Stimulated activated CD8-positive, alpha-beta memory T cell treated with anti-CD3 and anti-CD28 coated beads, Interleukin-7, amount 100 ng/mL, for 1 hour (primary cell): ENCODE data around the gene FZR1.
A peak's percentile ranks its signal among the peaks of the same experiment; 100 is the strongest.
"Not testable (repeated sequence)": the region's sequence is repeated elsewhere in the genome, so short reads cannot be mapped to it uniquely, and the experiment has no call there.

Source experiments
- DNase-seq, 2 donors: peaks; one replicate each; pipeline ENCODE4 v3.0.0-alpha.2; 2020; ENCODE audit warnings: low read depth in 2 of 2

The FZR1 gene

GRCh38 chr19:3496392-3497273 is 9.5 kb upstream of the FZR1 start:
- no peak for DNase-seq

DNA sequence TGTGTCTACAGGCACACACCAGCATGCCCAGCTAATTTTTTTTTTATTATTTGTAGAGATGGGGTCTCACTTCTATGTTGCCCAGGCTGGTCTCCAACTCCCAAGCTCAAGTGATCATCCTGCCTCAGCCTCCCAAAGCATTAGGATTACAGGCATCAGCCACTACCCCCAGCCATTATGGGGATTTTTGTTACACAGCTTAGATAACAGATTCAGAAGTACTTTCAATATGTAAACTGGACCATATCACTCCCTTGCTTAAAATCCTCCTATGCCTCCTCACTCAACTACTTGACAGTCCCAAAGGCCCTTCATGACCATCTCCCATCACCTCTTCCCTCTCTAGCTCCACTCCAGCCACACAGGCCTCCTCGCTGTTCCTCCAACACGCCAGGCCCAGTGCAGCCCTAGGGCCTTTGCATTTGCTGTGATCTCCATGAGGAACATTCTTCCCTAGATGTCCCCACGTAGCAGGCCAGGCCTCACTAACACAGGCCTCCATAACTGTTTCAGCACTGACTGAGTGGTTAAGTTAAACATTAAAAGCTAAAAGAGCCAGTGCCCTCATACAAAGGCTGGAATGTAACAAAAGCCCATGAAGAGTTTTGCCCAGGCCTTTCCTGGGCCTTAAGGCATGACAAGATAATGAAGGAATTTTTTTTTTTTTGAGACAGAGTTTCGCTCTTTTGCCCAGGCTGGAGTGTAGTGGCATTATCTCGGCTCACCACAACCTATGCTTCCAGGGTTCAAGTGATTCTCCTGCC is 8.2 kb upstream of the FZR1 start:
- DNase-seq: no peak

DNA sequence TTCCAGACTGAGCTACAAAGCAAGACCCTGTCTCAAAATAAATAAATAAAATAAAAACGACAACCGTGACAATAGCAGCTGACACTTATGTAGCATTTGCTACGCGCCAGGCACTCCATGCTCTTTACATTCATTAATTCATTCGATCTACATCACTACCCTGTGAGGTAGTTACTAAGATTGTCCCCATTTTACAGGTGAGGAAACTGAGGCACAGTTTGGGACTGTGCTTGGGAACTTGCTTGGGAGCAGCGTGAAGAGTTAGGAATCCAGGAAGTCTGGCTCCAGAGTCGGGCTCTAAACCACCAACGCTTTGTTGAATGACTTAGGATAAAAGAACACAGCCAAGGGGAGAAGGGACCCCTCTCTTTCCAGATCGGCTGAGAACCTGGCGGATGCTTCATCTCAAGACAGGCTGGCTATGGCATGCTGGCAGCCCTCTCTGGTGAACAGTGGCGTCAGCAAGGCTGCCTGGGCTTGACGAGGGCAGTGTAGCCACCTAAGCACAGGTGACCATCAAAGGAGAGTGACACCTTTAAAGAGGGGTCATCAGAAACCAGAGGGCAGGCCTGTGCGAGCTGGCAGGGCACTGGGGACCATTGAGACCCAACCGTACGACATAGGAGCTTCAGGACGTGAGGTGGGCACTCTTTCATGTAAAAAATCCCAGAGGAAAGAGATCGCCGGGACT is 6.2 kb upstream of the FZR1 start:
- DNase-seq: no peak

DNA sequence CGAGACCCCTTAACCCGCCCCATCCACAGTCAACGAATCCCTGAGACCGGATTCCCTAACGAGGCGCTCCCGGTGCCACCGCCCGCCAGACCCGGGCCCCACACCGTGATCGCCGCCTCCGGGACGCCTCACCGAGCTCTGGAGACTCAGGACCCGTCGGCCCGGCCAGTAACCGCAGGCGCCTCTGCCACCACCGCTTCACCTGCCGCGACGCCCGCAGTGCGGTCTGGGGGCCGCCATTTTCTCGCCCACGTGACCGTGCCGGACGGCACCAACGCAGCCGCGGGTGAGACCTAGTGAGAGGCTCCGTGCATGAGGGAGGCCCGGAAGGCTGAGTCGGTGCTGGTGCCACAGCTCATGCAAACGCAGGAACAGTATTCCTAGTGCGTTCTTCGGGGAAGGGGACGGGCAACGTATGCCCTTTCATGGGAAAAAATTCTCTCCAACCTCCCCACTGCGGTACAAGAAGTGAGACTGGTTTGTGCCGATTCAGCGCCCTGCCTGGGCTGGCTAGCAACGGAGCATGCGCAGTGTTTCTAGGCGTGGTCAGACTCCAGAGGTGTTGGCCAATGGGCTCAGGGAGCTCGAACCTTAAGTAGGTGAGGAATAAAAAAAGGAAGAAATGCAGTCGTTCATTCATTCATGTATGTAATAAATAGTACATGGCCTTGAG is 5.5 kb upstream of the FZR1 start, which contains the start of gene DOHH:
Gene DOHH, minus strand, starts transcription at position 246 of the 673 bp plus-strand sequence. CDS start 3,860 bp downstream, outside the sequence.
- peak; percentile 87 to 91 for DNase-seq

DNA sequence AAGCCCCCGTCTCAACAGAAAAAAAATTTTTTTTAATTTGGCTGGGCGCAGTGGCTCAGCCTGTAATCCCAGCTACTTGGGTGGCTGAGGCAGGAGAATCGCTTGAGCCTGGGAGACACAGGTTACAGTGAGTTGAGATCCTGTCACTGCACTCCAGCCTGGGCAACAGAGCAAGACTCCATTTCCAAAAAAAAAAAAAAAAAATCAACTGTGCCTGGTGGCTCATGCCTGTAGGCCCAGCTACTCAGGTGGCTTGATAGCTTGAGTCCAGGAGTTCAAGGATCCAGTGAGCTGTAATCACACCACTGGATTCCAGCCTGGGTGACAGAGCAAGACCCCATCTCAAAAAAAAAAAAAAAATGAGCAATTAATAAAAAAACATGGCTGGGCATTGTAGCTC is 4.3 kb upstream of the FZR1 start:
- no peak for DNase-seq

- no peak for DNase-seq
These were observed 3.0 kb upstream of the FZR1 start for GRCh38 chr19:3503036-3503572.

GRCh38 chr19:3504735-3505134 is 1.4 kb upstream of the FZR1 start:
- DNase-seq: no peak

DNA sequence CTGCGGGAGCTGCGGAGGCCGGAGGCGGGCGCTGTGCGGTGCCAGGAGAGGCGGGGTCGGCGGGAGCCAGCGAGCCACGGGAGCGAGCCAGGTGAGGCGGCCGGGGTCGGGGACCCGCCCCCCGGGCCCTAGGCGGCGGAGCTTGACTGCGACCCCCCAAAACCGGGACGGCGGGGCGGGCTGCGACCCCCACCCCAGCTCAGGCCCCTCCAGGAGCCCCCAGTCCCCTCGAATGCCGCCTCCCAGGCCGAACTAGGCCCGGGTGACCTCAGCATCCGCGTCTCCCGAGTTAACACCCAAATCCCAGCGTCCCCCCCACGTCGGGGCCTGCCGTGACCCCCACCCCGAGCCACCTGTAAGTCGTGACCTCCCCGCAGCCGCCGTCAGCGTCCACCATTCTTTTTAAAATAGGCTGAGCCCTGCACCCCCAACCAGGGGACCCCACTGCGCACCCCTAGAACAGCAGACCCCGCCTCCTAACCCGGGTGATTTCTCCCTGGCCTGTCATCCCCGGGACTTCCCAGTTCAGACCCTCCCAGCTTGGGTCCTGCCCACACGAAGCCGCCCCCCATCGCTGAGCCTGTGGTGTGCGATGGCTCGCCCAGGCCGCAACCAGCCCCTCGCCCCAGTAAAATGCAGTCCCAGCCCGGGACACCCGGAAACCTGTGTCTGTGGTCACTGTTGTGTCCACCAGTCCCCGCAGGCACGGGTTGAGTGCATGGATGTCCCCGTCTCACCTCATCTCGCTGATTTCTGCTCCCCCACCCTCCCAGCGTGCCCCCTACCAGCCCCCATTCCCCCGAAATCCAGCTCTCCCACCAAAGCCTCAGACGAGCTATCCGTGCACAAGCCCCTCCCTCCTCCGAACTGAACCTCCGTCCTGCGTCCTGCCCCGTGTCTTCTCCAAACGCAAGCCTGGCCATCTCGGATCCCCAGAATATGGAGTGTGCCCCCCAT is 551 bp downstream of the FZR1 start:
- no peak for DNase-seq

DNA sequence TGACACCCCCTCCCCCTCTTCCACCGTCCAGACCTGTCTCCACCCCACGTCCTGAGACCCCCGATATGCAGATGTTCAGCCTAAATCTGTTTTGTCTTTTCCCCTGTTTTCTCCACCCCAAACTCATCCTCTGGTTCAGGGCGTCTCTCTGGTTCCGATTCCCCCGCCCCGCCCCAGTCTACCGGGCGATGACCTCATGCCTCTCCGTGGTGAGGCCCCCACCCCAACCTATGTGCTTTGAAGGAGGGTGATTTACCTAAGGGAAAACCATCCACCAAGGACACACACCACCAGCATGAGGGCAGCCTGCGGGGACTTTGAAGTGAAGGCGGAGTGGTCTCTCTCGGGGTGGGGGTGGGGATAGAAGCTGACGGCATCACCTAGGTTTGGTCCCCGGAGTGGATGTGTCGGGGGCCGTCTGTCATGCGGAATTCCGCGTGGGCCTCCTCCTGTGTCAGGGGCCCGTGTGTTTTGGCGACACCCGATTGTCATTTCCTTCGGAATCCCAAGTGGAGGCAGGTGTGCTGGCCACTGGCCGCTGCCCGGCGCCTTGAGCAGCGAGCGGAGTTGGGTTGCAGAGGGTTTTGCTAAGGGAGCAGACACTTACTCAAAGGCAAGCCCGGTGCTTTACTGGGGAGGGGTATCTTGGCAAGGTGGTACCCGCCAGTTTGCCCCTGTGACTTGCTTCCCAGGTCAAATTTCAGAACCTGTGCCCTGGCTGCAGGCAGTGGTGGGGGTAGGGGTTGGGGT is 1.4 kb downstream of the FZR1 start:
- DNase-seq: no peak

DNA sequence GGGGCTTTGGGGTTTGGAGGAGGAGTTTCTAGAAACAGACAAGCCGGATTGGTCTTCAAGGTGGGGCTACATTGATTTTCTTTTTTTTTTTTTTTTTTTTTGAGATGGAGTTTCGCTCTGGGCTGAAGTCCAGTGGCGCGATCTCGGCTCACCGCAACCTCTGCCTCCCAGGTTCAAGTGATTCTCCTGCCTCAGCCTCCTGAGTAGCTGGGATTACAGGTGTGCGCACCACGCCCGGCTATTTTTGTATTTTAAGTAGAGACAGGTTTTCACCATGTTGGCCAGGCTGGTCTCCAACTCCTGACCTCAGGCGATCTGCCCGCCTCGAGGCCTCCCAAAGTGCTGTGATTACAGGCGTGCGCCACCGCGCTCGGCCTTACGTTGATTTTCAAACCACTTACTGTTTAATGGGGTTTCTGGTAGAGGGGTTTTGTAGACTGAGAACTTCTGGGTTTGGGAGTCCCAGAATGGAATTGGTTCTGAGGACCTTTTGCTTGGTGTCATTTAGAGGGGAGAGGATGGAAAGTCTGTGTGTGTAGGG is 2.1 kb downstream of the FZR1 start:
- DNase-seq: not testable (repeated sequence)

DNA sequence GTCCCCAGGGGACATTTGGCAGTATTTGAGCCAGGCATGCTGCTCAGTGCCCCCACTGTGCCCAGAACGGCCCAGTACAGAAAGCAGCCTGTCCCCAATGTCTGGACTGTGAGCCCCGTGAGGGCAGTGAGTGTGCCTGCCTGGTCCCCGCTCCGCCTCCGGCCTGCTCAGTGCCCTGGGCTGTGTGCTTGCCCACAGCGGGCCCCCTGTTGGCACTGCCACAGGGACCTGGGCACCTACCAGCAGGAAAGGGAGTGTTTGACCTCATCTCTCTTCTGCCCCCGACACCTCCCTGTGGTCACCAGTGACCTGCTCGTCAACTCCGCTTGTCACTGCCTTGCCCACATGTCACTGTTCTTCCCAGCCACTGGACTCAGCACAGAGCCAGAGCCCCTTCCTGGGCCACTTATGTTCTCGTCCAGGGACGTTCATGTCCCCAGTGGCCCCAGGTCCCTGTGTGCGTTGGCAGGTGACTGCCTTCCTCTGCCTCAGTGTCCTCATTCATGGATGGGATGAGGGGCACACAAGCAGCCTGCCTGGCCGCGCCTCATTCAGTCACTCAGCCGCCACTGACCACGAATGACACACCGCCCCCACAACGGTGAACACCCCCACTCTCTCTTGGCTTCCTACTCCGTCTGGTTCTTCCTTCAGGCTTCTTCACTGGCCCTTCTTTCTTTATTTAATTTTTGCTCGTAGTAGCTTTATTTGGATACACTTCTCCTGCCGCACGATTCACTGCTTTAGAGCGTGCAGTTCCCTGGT is 2.8 kb downstream of the FZR1 start:
- DNase-seq: no peak

DNA sequence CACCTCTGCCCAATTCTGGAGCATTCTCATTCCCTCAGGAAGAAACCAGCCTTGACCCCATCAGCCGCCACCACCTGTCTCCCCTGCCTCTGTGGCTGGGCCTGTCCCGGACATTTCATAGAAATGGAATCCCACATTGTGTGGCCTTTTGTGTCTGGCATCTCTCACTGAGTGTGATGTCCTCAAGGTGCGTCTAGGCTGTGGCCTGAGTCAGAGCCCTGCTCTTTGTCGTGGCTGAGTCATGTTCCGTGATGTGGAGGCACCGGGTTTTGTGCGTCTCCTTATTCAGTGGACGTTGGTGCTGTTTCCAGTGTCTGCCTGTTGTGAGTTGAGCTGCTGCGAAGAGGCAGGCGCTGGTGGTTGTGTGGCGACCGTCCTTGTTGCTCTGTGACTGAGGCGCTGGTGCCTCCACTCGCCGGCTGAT is 3.5 kb downstream of the FZR1 start:
- no peak for DNase-seq

DNA sequence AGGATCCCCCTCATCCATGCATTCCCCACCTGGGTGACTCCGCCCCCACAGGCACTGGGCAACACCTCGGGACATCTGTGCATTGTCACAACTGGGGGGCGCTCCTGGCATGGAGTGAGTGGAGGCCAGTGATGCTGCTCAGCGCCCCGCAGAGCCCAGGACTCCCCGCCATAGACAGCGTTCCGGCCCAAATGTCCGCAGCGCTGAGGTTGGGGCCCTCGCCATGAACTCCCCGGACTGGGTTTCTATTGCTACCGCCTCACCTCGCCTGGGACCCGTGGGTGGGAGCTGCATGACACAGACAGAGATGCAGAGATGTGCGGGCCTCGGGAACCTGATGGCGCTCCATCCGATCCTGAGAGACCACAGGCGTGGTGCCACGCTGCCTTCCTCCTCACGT is 4.6 kb downstream of the FZR1 start:
- no peak for DNase-seq

- no peak for DNase-seq
These were observed 5.6 kb downstream of the FZR1 start for GRCh38 chr19:3511506-3512251.

GRCh38 chr19:3512562-3513228 is 6.6 kb downstream of the FZR1 start:
- DNase-seq: no peak

- DNase-seq: no peak
These were observed 7.4 kb downstream of the FZR1 start for GRCh38 chr19:3513229-3514140.
